NCI-H2107 treated with DMSO at 0.1 percent for 48 hours (cell line): ENCODE measurements around the gene CREG1.
"Not testable (repeated sequence)": the region's sequence is repeated elsewhere in the genome, so short reads cannot be mapped to it uniquely, and the experiment has no call there.

Experiments used
- DNase-seq: peaks from one replicate; lab custom pipeline; 2025; ENCODE audit not compliant: unreplicated experiment; lab: John Stamatoyannopoulos, UW

The CREG1 gene

GRCh38 chr1:167564612-167565270 is 11.2 kb upstream of the CREG1 start:
- no peak for DNase-seq

GRCh38 chr1:167563579-167564246 is 10.2 kb upstream of the CREG1 start:
- no peak for DNase-seq

- no peak for DNase-seq
These were observed 9.1 kb upstream of the CREG1 start for GRCh38 chr1:167562702-167563101.

- DNase-seq, result no peak
These were observed 8.2 kb upstream of the CREG1 start for GRCh38 chr1:167561753-167562152.

GRCh38 chr1:167555971-167556714 is 2.6 kb upstream of the CREG1 start:
- peak; percentile 90 for DNase-seq

GRCh38 chr1:167555072-167555471 is 1.5 kb upstream of the CREG1 start:
- DNase-seq, result not testable (repeated sequence)

- no peak for DNase-seq
These were observed 642 bp upstream of the CREG1 start for GRCh38 chr1:167554028-167554779.

GRCh38 chr1:167551362-167551761 is 2.2 kb downstream of the CREG1 start:
- DNase-seq, result no peak

- DNase-seq, result no peak
These were observed 5.3 kb downstream of the CREG1 start for GRCh38 chr1:167548059-167548932.

- no peak for DNase-seq
These were observed 6.6 kb downstream of the CREG1 start for GRCh38 chr1:167546935-167547334.

- no peak for DNase-seq
These were observed 8.2 kb downstream of the CREG1 start for GRCh38 chr1:167545349-167545748.

- DNase-seq, result no peak
These were observed 9.0 kb downstream of the CREG1 start for GRCh38 chr1:167544447-167545093.

- no peak for DNase-seq
These were observed 10.2 kb downstream of the CREG1 start for GRCh38 chr1:167543199-167543990.

- DNase-seq, result no peak
These were observed 11.2 kb downstream of the CREG1 start for GRCh38 chr1:167542109-167543032.

GRCh38 chr1:167541610-167542009 is 12.0 kb downstream of the CREG1 start:
- DNase-seq, result no peak

GRCh38 chr1:167541003-167541402 is 12.6 kb downstream of the CREG1 start:
- no peak for DNase-seq

- DNase-seq, result no peak
These were observed 14.9 kb downstream of the CREG1 start for GRCh38 chr1:167538657-167539056.

GRCh38 chr1:167533851-167534300 is 19.7 kb downstream of the CREG1 start:
- peak; percentile 64 for DNase-seq
